Loucy (cell line): ENCODE measurements around the gene NCKAP5.

Source experiments
- CTCF ChIP-seq: fragments of 200-600 bp; sonication (generic); conservative IDR thresholded peaks from 2 replicates; pipeline ENCODE4 v1.5.1; 2014; ENCODE audit warnings: mild to moderate bottlenecking, antibody characterized with exemption, low read length
- EZH2phosphoT487 ChIP-seq: fragments of 200-600 bp; IDR thresholded peaks from 2 replicates; pipeline ENCODE4 v1.6.1; 2018; ENCODE audit warnings: antibody characterized with exemption, mild to moderate bottlenecking, moderate library complexity, borderline replicate concordance

GRCh38 chr2:133602538-133602937 is 34.3 kb upstream of the NCKAP5 start:
- TF ChIP-seq CTCF = no peak
- no peak for TF ChIP-seq EZH2phosphoT487
